ENCODE measurements around the gene ADAM17. TPM values are rescaled to one million over a fixed set of nuclear protein-coding genes. Genes with fewer than 3 reads are reported as not detected.
"Not testable (repeated sequence)": the region's sequence is repeated elsewhere in the genome, so short reads cannot be mapped to it uniquely, and the experiment has no call there.

The ADAM17 gene
- total RNA-seq, 2 experiments from 2014 or later, result 19.0 to 20.2 TPM

DNA sequence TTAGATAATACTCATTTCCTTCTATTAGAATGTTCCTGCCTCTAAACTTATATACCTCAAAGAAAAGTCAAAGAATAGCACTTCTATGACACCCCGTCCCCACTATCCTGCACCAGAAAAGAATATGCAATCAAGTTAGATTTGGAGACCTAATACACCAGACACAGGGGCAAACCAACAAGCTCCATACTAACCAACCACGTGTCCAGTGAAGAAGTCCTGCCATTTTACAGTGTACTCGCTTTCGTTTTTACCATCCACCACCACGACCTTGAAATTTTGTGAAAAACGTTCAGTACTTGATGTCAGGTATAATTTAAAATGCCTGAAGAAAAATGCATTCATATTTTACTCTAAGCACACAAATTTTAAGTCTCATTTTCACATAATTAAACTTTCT lies 19.1 kb downstream of the ADAM17 start:
- POLR2A ChIA-PET, result no interaction called here
- CTCF ChIA-PET, result no interaction called here

DNA sequence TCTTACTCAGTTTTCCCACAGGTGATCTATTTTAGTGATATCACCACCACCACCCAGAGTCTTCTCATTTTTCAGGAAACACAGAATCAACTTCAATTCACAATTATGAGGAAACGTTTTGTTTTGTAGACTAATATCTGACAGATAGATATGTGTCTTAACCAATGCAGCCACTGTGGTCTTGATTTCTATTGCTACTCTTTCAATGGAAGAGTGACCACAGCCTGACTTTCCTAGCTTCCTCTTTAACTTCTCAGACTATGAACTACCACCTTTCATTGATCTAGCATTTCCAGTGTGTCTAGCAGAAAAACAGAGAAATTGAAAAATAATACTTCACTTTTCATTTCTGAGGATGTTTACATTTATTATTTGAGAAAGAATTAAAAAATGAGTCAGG lies 20.5 kb downstream of the ADAM17 start:
- ChIA-PET CTCF (no interaction called here), POLR2A (no interaction called here)

DNA sequence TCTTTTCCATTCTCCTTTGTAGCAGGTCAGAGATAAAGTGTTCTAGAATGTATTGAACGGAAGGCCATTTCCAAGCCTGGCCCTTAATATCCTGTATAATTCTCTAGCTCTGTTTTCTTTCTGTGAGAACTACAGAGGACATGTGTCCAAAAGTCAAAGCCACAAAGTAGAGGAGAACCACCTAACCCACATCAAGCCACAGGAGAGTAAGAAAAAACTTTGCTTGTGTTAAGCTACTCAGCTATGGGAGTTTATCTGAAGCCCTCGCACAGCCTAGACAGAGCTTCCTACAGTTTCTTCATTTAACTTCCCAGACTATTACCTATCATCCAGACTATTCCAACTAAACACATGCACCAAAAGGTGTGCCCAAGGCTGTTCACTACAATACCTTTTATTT lies 22.0 kb downstream of the ADAM17 start:
- POLR2A ChIA-PET, result no interaction called here
- CTCF ChIA-PET, result no interaction called here

DNA sequence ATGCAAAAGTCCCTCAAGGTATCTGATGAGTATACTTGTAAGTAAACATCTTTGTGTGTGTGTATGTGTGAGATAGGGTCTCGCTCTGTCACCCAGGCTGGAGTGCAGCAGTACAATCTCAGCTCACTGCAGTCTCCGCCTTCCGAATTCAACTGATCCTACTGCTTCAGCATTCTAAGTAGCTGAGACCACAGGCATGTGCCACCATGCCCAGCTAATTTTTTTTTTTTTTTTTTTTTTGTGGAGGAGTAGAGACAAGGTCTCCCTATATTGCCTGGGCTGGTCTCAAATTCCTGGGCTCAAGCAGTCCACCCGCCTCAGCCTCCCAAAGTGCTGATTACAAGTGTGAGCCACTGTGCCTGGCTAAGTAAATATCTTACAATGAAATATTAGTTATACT lies 23.2 kb downstream of the ADAM17 start:
- CTCF ChIA-PET, result no interaction called here
- POLR2A ChIA-PET, result no interaction called here

DNA sequence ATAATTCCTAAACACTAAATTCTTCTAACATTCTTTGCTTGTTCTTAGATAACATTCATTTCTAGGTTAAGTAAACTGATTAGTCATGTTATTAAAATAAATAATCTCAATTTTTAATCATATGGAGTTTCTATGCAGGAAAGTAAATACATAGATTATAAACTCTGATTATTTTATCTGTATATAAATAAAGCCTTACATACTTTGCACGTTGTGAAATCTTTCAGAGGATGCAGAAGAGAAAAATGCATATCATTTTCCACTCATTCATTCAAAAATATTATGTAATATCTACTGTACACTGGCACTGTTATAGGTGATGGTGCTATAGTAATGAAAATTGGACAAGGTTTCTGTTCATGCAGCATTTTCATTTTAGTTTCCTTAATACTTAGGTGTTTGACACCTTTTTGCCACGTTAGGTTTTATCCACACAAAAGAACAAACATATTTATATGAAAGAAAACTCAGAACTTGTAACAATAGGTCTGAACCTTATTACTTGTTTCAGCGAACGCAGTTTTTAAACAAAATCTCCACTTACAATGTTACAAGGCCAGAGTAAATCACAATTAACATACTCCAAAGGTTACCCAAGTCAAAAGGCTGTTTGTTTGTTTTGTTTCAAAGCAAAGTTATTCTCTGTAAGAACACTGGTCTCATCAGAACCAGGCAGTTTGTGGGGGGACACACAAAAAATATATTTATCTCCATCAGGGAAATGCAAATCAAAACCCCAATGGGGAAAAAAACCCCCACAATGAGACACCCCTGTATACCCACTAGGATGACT lies 27.4 kb downstream of the ADAM17 start:
- ChIA-PET CTCF (no interaction called here), POLR2A (no interaction called here)

DNA sequence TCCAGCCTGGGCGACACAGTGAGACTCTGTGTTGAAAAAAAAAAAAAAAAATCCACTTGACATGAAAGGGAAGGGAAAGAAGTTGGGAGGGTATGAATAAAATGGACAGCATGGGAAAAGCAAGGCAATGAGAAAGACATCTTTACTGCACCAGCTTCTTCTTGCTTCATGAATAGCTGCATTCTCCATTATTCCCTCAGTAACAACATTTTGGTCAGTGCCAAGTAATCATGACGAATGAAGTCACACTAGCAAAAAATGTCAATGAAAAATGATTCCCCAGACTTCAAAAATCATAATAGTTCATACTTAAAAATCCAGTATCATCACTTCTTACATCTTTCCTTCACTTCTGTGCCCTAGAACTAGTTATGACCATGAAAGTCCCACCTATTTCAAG lies 30.4 kb downstream of the ADAM17 start:
- ChIA-PET POLR2A (no interaction called here), CTCF (no interaction called here)

DNA sequence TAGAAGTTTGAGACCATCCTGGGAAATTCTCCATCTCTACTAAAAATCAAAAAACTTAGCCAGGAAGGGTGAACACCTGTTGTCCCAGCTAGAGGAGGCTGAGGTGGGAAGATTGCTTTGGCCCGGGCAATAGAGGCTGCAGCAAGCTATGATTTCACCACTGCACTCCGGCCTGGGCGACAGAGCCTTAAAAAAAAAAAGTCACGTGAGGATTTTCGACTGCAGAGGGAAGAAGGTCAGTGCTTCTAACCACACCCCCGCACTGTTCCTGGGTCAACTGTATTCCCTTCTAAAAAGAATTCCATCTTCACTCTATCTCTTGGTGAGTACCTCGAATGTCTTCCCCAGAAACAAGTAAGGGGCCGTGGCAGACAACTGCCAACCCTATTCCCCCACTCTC lies 31.3 kb downstream of the ADAM17 start:
- ChIA-PET CTCF (no interaction called here), POLR2A (interaction anchor here (0.7 kb wide), 1 partner anchor 49 kb away, joined by 6 read pairs; no protein-coding TSS in a partner anchor)

DNA sequence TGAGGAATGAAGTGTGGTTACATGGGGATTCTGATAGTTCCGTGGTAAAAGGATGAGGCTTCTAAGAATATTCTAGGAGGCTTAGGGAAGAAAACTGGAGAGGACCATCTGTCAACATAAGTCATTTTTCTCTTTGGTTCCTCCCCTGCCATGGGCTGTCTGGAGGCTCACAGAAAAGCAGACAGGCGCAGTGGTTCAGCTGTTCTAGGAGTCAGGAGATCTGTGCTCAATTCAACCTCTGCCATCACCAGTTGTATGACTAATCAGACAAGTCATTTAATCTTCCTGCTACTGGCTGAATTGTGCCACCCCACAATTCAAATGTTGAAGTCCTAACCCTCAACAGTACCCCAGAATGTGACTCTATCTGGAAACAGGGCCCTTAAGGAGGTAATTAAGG lies 36.4 kb downstream of the ADAM17 start:
- CTCF ChIA-PET, result no interaction called here
- POLR2A ChIA-PET, result no interaction called here

DNA sequence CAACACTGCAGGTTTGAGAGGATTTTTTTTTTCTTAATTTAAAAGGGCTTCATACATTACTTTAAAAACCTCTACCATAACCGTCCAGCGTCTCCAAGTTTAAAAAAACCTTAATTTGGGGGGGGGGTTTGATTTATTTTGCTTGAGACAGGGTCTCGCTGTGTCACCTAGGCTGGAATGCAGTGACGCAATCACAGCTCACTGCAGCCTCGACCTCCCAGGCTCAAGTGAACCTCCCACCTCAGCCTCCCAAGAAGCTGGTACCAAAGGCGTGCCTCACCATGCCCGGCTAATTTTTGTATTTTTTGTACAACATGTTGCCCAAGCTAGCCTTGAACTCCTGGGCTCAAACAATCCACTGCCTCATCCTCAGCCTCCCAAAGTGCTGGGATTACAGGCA lies 36.9 kb downstream of the ADAM17 start:
- ChIA-PET POLR2A (no interaction called here), CTCF (no interaction called here)

DNA sequence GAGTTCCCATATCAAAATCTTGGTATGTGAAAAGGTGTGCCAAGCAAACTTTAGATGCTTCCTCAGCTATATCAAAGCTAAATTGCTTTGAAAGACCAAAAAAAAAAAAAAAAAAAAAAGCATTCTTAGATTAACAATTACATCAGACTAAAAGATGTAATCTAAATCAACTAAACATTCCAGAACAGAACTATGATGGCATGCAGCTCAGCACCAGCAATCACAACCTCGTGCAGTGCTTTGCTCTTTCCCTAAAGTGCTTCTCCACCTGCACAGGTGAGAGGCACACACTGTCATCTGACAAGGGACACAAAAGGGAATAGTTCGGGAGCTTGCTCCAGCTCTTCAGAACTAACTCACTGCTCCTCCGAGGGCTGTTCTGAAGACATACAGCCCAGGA lies 37.5 kb downstream of the ADAM17 start:
- CTCF ChIA-PET, result interaction anchor here (0.7 kb wide), 1 partner anchor 12 kb away, joined by 3 read pairs; no protein-coding TSS in a partner anchor
- POLR2A ChIA-PET, result interaction anchor here (0.6 kb wide), 1 partner anchor 100 kb away, joined by 4 read pairs; no protein-coding TSS in a partner anchor

DNA sequence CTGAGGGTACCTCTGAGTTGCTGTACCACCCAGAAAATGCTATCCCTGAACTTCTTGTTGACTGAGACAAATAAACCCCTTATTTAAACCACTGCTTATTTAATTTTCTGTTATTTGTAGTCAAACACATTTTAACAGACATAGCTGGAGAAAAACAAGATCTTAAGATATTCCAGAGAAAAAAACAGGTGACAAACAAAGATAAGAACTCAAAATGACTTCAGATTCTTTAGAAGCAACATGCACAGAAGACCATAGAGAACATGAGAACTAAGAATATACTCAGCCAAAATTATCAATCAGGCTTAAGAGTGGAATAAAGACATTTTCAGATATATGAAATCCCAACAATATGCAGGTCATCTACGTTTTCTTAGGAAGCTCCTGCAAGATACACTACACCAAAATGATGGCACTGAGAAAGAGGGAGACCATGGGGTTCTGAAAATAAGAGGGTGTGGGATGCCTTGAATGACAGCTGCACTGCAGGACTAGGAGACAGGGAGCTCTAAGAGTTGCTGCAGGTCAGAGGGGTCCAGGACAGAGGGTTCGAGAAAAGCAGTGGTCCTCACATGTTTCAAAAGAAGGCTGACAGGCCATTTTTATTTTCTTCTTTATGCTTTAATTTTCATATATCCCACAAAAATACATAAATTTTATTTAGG lies 38.4 kb downstream of the ADAM17 start:
- POLR2A ChIA-PET, result no interaction called here
- CTCF ChIA-PET, result interaction anchor here (0.7 kb wide), 1 partner anchor 13 kb away, joined by 3 read pairs; no protein-coding TSS in a partner anchor

DNA sequence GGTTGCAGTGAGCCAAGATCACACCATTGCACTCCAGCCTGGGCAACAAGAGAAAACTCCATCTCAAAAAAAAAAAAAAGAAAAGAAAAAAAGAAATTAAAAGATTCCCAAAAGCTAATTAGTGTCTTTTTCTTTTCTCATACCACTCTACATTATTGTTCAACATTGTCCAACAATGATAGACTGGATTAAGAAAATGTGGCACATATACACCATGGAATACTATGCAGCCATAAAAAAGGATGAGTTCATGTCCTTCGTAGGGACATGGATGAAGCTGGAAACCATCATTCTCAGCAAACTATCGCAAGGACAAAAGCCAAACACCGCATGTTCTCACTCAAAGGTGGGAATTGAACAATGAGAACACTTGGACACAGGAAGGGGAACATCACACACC lies 41.7 kb downstream of the ADAM17 start:
- CTCF ChIA-PET, POLR2A ChIA-PET: not testable (repeated sequence)

DNA sequence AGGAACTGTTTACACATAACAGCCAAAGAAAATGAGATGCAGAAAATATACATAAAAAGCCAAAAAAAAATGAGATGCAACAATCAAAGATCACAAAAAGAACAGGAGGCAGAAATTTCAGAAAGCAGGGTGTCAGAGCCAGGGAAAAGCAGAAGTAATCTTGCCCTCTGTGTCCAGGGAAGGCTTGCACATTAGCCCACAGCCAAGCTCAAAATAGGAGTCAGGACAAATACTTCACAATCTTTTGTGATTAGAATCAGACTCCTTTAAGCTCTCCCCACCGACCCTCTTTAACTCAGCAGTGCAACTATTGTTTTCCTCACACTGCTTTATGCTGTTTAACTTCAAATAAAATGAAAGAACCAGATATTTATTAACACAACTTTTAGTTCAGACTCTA lies 46.7 kb downstream of the ADAM17 start:
- ChIA-PET POLR2A (no interaction called here), CTCF (no interaction called here)

DNA sequence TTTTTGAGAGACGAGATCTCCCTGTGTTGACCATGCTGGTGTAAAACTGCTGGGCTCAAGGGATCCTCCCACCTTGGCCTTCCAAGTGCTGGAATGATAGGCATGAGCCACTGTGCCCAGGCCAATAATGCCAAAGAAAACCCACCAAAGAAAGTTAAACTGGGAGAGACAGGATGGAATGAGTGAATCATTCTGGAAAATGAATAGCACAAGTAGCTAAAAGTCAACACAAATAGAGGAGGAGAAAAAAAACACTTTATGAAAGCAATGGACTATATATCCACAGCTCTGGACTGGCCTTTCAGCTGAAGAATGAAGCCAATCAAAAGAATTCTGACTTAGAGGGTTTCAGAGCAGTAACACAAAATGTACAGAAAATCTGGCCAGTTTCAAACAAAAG lies 57.4 kb downstream of the ADAM17 start:
- ChIA-PET CTCF (no interaction called here), POLR2A (no interaction called here)

DNA sequence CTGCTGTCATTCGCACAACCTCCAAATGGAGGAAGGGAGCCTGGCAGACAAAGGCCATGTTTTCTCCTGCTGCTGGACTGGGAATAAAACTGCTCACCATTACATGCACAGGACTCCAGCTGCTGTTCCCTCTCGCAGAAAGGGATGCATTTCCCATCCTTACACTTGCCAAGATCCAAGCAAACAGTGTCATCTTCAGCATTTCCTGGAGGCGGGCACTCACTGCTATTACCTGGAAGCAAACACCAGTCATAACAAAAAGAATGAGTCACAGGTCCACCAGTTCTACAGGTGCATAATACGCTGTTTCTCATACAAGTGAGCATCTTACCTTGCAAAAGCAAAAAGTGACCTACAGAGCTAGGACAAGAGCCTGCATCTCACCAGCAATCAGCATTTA lies 58.6 kb downstream of the ADAM17 start:
- CTCF ChIA-PET, result no interaction called here
- POLR2A ChIA-PET, result no interaction called here

DNA sequence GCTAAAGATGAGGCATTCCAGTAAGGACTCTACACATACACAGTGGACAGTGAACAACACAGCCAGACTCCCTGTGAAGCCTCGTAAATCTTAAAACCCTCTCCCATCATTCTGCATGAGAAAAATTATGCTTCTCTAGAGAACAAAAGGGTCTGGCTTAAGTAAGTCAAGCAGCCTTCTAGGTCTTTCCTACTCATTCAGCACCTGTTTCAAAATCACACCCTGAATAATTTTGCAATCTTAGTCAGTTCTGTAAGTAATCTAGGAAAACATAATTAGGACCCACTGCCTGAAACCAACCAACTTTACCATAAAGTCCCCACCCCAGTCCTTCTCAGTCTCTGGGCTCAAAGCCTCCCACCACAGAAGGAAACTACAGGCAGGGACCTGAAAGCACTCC lies 61.5 kb downstream of the ADAM17 start:
- ChIA-PET POLR2A (no interaction called here), CTCF (interaction anchor here (1.6 kb wide), 1 partner anchor 19 kb away, joined by 6 read pairs; no protein-coding TSS in a partner anchor)

DNA sequence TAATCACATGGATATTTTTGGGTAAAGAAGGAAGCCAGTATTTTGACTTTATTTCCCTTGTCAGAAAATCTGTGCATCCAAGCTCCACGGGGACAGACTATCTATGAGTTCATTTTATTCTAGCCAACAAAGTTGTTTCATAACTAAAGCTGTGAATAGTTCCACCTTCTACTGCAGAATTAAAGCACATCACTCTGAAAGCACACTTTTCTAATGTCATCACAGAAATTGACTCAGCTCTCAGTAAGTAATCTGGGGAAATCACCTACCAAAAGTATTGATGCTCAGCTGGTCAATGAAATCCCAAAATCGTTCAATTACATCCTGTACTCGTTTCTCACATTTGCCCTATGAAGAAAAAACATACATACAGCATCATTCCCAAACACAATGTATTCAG lies 62.2 kb downstream of the ADAM17 start:
- CTCF ChIA-PET, result interaction anchor here (1.6 kb wide), 1 partner anchor 18 kb away, joined by 6 read pairs; no protein-coding TSS in a partner anchor
- POLR2A ChIA-PET, result interaction anchor here (0.6 kb wide), 1 partner anchor 10 kb away, joined by 3 read pairs; no protein-coding TSS in a partner anchor

DNA sequence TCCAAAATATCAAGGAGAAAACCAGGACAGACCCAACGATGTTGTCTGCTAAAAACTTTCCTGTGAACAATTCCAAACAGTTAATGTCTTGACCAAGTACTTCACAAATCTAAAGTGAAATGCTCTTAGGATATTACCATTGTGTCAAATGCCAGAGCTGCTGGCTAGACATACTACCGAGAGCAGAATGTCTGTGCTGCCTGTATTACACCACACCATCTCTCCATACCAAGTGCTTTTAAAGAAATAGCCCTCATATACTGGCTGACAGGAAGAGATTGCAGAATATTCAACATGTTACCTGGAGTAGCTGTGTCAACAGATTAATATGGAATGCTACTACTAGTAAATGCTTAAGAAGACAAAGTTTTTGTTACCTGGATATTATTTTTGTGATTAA lies 62.7 kb downstream of the ADAM17 start:
- ChIA-PET POLR2A (interaction anchor here (0.6 kb wide), 2 partner anchors 10 to 47 kb away, joined by 3 read pairs; no protein-coding TSS in a partner anchor), CTCF (interaction anchor here (1.6 kb wide), 1 partner anchor 18 kb away, joined by 6 read pairs; no protein-coding TSS in a partner anchor)

DNA sequence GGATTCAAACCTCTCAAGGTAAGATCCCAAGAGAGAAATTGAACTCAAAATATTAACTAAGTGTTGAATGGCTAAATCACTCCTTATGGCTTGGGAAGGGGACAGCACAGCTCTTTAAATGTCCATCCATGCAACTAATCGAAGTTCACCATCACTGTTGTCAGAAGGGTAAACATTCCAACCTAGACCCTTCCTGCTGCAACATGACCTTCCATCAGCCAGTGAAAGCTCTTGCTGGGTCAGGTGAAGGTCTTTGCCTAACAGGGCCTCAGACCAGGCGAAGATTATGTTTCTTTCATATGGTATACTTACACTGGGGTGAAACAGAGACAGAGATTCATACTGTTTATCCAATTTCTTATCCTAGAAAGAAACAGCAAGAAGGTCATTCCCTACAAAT lies 64.8 kb downstream of the ADAM17 start:
- ChIA-PET POLR2A (interaction anchor here (0.5 kb wide), 1 partner anchor 62 kb away, joined by 3 read pairs; no protein-coding TSS in a partner anchor), CTCF (interaction anchor here (0.8 kb wide), 1 partner anchor 14 kb away, joined by 3 read pairs; no protein-coding TSS in a partner anchor)

DNA sequence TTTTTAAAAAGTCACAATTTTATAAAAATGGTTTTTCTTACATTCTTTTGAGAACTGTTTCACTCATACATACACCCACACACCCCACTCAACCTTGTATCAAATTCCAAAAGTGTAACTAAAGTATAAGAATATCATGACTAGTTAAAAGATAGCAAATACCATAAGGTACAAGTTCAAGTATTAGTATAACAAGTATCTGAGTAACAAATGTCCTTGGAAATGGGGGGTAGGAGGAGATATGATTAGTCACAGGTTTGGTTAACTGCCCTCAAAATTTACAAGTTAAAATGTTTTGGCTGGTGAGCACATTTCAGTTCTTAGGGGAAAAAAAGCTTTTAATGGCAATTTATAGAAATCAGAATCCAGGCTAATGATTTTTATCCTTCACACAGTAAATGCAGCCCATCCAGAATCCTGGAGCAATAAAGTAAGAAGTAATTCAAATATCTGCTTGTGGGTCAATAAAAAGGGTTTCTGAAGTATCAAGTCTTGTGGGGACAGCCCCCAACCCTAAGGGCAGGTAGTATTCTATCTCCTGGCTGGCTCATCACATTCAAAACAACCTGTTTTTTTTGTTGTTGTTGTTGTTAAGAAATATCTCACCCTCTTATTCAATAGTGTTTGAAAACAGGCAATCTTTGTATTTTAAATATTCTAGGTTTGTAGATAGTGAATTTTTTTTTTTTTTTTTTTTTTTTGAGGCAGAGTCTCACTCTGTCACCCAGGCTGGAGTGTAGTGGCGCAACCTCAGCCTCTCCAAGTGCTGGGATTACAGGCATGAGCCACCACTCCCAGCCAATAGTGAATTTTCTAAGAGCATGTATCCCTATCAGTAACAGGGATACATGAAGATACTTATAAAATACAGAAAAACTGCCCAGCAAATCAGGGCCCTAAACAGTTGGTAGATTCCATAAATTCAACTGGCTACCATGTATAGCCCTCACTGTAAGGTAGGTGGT lies 66.8 kb downstream of the ADAM17 start:
- ChIA-PET CTCF (interaction anchor here (1.4 kb wide), 1 partner anchor 107 kb away, joined by 3 read pairs; no protein-coding TSS in a partner anchor), POLR2A (interaction anchor here (0.6 to 1.1 kb wide), 2 partner anchors 136 to 141 kb away, joined by 3 read pairs; no protein-coding TSS in a partner anchor)

Measured in activated CD8-positive, alpha-beta memory T cell treated with anti-CD3 and anti-CD28 coated beads for 36 hours (primary cell).